Smooth muscle cell of the pulmonary artery (primary cell): ENCODE data around the gene CACNG1. TPM values are rescaled to one million over a fixed set of nuclear protein-coding genes. Genes with fewer than 3 reads are reported as not detected.

Experiments
- total RNA-seq: library from RNA; depleted of rRNA; stranded (reverse); fragments of >200 nt; gene quantifications from 2 replicates; pipeline ENCODE4 v1.2.3, GENCODE V29; 2014

The CACNG1 gene, protein sequence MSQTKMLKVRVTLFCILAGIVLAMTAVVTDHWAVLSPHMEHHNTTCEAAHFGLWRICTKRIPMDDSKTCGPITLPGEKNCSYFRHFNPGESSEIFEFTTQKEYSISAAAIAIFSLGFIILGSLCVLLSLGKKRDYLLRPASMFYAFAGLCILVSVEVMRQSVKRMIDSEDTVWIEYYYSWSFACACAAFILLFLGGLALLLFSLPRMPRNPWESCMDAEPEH
- total RNA-seq = not detected in 2 replicates

DNA sequence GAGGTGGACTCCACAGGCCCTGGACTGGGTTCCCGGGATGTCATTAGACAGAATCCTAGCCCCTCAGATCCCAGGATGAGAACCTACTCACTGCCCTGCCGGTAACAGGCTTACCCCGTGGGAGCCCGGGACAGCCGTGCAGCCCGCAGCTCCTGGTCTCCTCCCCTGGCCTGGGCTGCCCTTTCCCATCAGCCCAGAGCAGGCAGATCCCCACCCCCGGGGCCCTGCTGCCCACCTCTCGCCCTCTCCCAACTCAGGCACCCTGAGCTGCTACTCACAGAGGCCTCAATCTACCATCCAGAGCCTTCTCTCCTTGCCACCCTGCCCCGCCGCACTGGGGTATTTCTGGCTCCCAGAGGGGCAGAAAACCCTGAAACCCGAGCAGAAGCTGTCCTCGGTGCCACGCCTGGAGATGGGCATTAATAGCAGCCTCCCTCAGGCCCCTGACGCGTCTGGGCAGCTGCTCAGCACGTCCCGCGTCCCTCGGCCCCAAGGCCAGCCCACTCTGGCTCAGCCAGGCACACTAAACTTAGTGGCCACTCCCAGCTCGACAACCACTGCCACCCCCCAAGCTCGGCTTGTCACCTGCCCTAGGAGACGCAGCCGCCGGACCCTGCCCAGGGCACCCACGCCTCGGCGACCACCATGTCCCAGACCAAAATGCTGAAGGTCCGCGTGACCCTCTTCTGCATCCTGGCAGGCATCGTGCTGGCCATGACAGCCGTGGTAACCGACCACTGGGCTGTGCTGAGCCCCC is at the start of gene CACNG1:
Gene CACNG1, plus strand, starts transcription at position 539 of the 757 bp plus-strand sequence. Its CDS starts 107 bp downstream, at position 646.

Other genes with a start within 250 kb of the CACNG1 start
- not detected in 2 replicates for gene CACNG5, start 209.4 kb upstream of the CACNG1 start, total RNA-seq
- not detected in 2 replicates for gene CACNG4, start 79.8 kb upstream of the CACNG1 start, total RNA-seq
- gene HELZ, start 200.6 kb downstream of the CACNG1 start, total RNA-seq = 53.6 and 55.1 TPM in 2 replicates